HCT116 (cell line): Measurements from ENCODE around the gene FRK.

Experiments used
- CTCF ChIP-seq, 3 experiments: fragments of 200-600 bp in 1 of 3; sonication (generic) in 1 of 3; IDR thresholded peaks in 2 of 3; conservative IDR thresholded peaks in 1 of 3; 2 replicates each; pipeline ENCODE4 v1.5.1; 2012 to 2017; ENCODE audit warnings: low read depth in 2 of 3, low read length in 2 of 3, antibody characterized with exemption in 1 of 3, borderline replicate concordance in 1 of 3, control low read depth in 1 of 3, mild to moderate bottlenecking in 1 of 3, mixed read lengths in 1 of 3, mixed run types in 1 of 3, moderate library complexity in 1 of 3; ENCODE audit not compliant: insufficient read depth in 1 of 3
- EZH2 ChIP-seq: fragments of 200-600 bp; sonication (generic); IDR thresholded peaks from 2 replicates; pipeline ENCODE4 v1.6.1; 2017; ENCODE audit warnings: antibody characterized with exemption, mixed run types
- EZH2phosphoT487 ChIP-seq: fragments of 200-600 bp; IDR thresholded peaks from 2 replicates; pipeline ENCODE4 v1.6.1; 2018; ENCODE audit warnings: antibody characterized with exemption, borderline replicate concordance
- MAX ChIP-seq: IDR thresholded peaks from 2 replicates; pipeline ENCODE4 v1.6.1; 2012
- POLR2A ChIP-seq: IDR thresholded peaks from 2 replicates; pipeline ENCODE4 v1.7.0; 2011; ENCODE audit warnings: borderline replicate concordance; ENCODE audit not compliant: insufficient read depth, insufficient read length; ENCODE audit errors: extremely low read depth
- SIN3A ChIP-seq: IDR thresholded peaks from 2 replicates; pipeline ENCODE4 v1.6.1; 2012; ENCODE audit warnings: low read depth
- SP1 ChIP-seq: IDR thresholded peaks from 2 replicates; pipeline ENCODE4 v1.6.1; 2012; ENCODE audit warnings: low read depth
- TCF7L2 ChIP-seq: IDR thresholded peaks from 2 replicates; pipeline ENCODE4 v1.7.0; 2011; ENCODE audit warnings: borderline replicate concordance, inconsistent platforms; ENCODE audit not compliant: insufficient read depth, insufficient read length; ENCODE audit errors: extremely low read depth
- ZNF274 ChIP-seq: fragments of 200-500 bp; sonication (Bioruptor generic); IDR thresholded peaks from 2 replicates; pipeline ENCODE4 v1.6.1; 2014; ENCODE audit warnings: mild to moderate bottlenecking, low read depth, low read length, inconsistent platforms
- TF ChIP-seq, protein P1 (sequence below): IDR thresholded peaks from 2 replicates; pipeline ENCODE4 v1.6.1; 2012

GRCh38 chr6:115945306-115945705 is 115.4 kb downstream of the FRK start:
- no peak for TF ChIP-seq EZH2phosphoT487
- no peak for TF ChIP-seq CTCF (IDR thresholded peaks at IDR 0.05 in 2 of 3, conservative IDR thresholded peaks at IDR 0.05 in 1 of 3; ENCODE audit: borderline replicate concordance in 1 of 3, insufficient read depth in 1 of 3, low read depth in 2 of 3, low read length in 2 of 3)
- TF ChIP-seq SP1: no peak
- no peak for TF ChIP-seq POLR2A
- TF ChIP-seq EZH2: no peak
- TF ChIP-seq ZNF274: no peak
- TF ChIP-seq TCF7L2: no peak
- no peak for TF ChIP-seq MAX
- TF ChIP-seq, protein P1, sequence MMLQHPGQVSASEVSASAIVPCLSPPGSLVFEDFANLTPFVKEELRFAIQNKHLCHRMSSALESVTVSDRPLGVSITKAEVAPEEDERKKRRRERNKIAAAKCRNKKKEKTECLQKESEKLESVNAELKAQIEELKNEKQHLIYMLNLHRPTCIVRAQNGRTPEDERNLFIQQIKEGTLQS: no peak
- TF ChIP-seq SIN3A: no peak
